ENCODE results near the gene ECE1. TPM values are rescaled to one million over a fixed set of nuclear protein-coding genes. Genes with fewer than 3 reads are reported as not detected.

ECE1 gene
- total RNA-seq, 1 donor from 2014 or later, result 15.2 TPM

- Histone ChIP-seq H4K20me1 (ENCODE audit: low read depth) (peaks cover 15% of the 10 kb centered on the region), H2AFZ (replicated peaks) (no peak overlapping the region), H3K4me3 (no peak overlapping the region), H3K79me2 (ENCODE audit: low read depth) (no peaks in the 10 kb centered on the region), H3F3A (ENCODE audit: low read depth) (peaks cover 44% of the 10 kb centered on the region), H3K36me3 (no peaks in the 10 kb centered on the region), H3K27ac (no peak overlapping the region), H3K9me3 (ENCODE audit: low read depth) (no peaks in the 10 kb centered on the region), H3K4me1 (peaks cover 66% of the 10 kb centered on the region), H3K27me3 (no peaks in the 10 kb centered on the region), H3K4me2 (peak overlapping the region; percentile 3), H3K9ac (no peak overlapping the region)
- Mint-ChIP-seq H3K4me1 (peaks cover 94% of the 10 kb centered on the region), H3K36me3 (no peaks in the 10 kb centered on the region), H3K27me3 (ENCODE audit: insufficient read depth, low read depth) (peaks cover 11% of the 10 kb centered on the region), H3K4me3 (peak overlapping the region; percentile 68), H3K27ac (peak overlapping the region; percentile 82), H3K9me3 (peaks cover 2% of the 10 kb centered on the region)
- TF ChIP-seq EZH2 (IDR thresholded peaks at IDR 0.05) (no peak), EZH2phosphoT487 (IDR thresholded peaks at IDR 0.05) (no peak)
- TF ChIP-seq, protein P1, sequence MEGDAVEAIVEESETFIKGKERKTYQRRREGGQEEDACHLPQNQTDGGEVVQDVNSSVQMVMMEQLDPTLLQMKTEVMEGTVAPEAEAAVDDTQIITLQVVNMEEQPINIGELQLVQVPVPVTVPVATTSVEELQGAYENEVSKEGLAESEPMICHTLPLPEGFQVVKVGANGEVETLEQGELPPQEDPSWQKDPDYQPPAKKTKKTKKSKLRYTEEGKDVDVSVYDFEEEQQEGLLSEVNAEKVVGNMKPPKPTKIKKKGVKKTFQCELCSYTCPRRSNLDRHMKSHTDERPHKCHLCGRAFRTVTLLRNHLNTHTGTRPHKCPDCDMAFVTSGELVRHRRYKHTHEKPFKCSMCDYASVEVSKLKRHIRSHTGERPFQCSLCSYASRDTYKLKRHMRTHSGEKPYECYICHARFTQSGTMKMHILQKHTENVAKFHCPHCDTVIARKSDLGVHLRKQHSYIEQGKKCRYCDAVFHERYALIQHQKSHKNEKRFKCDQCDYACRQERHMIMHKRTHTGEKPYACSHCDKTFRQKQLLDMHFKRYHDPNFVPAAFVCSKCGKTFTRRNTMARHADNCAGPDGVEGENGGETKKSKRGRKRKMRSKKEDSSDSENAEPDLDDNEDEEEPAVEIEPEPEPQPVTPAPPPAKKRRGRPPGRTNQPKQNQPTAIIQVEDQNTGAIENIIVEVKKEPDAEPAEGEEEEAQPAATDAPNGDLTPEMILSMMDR (IDR thresholded peaks at IDR 0.05), result no peak
- DNase-seq (ENCODE audit: low spot score), result no peak
Measured at GRCh38 chr1:21325231-21325718, 35.0 kb upstream of the ECE1 start.

GRCh38 chr1:21324368-21325141 is 34.3 kb upstream of the ECE1 start:
- H4K20me1 ChIP-seq (ENCODE audit: low read depth), result peaks cover 15% of the 10 kb centered on the region
- no peak overlapping the region for H3K9ac ChIP-seq
- H3K36me3 ChIP-seq, result no peaks in the 10 kb centered on the region
- no peak overlapping the region for H2AFZ ChIP-seq (replicated peaks)
- no peak overlapping the region for H3K27ac ChIP-seq
- Mint-ChIP-seq H3K36me3 (no peaks in the 10 kb centered on the region), H3K4me1 (peaks cover 98% of the 10 kb centered on the region), H3K4me3 (peak overlapping the region; percentile 68), H3K27me3 (ENCODE audit: insufficient read depth, low read depth) (peaks cover 11% of the 10 kb centered on the region), H3K27ac (peak overlapping the region; percentile 82), H3K9me3 (peaks cover 2% of the 10 kb centered on the region)
- no peaks in the 10 kb centered on the region for H3K27me3 ChIP-seq
- peaks cover 73% of the 10 kb centered on the region for H3K4me1 ChIP-seq
- DNase-seq (ENCODE audit: low spot score), result no peak
- no peaks in the 10 kb centered on the region for H3K79me2 ChIP-seq (ENCODE audit: low read depth)
- peak overlapping the region; percentile 3 for H3K4me2 ChIP-seq
- no peaks in the 10 kb centered on the region for H3K9me3 ChIP-seq (ENCODE audit: low read depth)
- TF ChIP-seq EZH2 (IDR thresholded peaks at IDR 0.05) (no peak), EZH2phosphoT487 (IDR thresholded peaks at IDR 0.05) (no peak)
- TF ChIP-seq, protein P1 (IDR thresholded peaks at IDR 0.05), result no peak
- peaks cover 44% of the 10 kb centered on the region for H3F3A ChIP-seq (ENCODE audit: low read depth)
- no peak overlapping the region for H3K4me3 ChIP-seq

- no peak overlapping the region for H3K4me3 ChIP-seq
Measured at GRCh38 chr1:21323091-21323490, 32.8 kb upstream of the ECE1 start.

More at GRCh38 chr1:21323091-21323490, 32.8 kb upstream of the ECE1 start:
- H3K4me1 Mint-ChIP-seq, result peaks cover 99% of the 10 kb centered on the region
- no peak overlapping the region for H3K4me3 Mint-ChIP-seq
- Histone ChIP-seq H3K27me3 (no peaks in the 10 kb centered on the region), H3K9ac (no peak overlapping the region), H2AFZ (replicated peaks) (no peak overlapping the region), H3K9me3 (ENCODE audit: low read depth) (no peaks in the 10 kb centered on the region), H3K79me2 (ENCODE audit: low read depth) (no peaks in the 10 kb centered on the region), H3K36me3 (no peaks in the 10 kb centered on the region), H3K27ac (no peak overlapping the region), H3K4me2 (no peak overlapping the region), H3K4me1 (peaks cover 85% of the 10 kb centered on the region), H4K20me1 (ENCODE audit: low read depth) (peaks cover 15% of the 10 kb centered on the region), H3F3A (ENCODE audit: low read depth) (peaks cover 44% of the 10 kb centered on the region)
- no peak for TF ChIP-seq EZH2phosphoT487 (IDR thresholded peaks at IDR 0.05)
- no peak for TF ChIP-seq EZH2 (IDR thresholded peaks at IDR 0.05)
- TF ChIP-seq, protein P1 (IDR thresholded peaks at IDR 0.05), result no peak
- DNase-seq (ENCODE audit: low spot score), result no peak
- peaks cover 9% of the 10 kb centered on the region for H3K27me3 Mint-ChIP-seq (ENCODE audit: insufficient read depth, low read depth)
- H3K27ac Mint-ChIP-seq, result peak overlapping the region; percentile 63
- no peaks in the 10 kb centered on the region for H3K36me3 Mint-ChIP-seq
- peaks cover under 1% of the 10 kb centered on the region for H3K9me3 Mint-ChIP-seq
